ENCODE measurements around the gene ANKRD9. TPM values are rescaled to one million over a fixed set of nuclear protein-coding genes. Genes with fewer than 3 reads are reported as not detected.
"Not testable (repeated sequence)": the region's sequence is repeated elsewhere in the genome, so short reads cannot be mapped to it uniquely, and the experiment has no call there.

Gene ANKRD9
- polyA plus RNA-seq (2013, experiment 1 of 2) = 15.6 TPM
- 17.9 TPM for polyA plus RNA-seq (2013, experiment 2 of 2)

- H3K4me3 ChIP-seq (ENCODE audit: low read length) = peak within 1 kb of the TSS; percentile 73
- peak within 1 kb of the TSS; percentile 69 for H3K9ac ChIP-seq (ENCODE audit: low read depth, low read length)
- H3K36me3 ChIP-seq (ENCODE audit: insufficient read depth, low read length) = peaks cover 6% of the 10 kb centered on the region; the same call in 1 of the 2 replicates
- H3K27ac ChIP-seq (ENCODE audit: low read depth, low read length) = peak within 1 kb of the TSS; percentile 54; the same call in 1 of the 2 replicates
- no peaks in the 10 kb centered on the region for H3K27me3 ChIP-seq (ENCODE audit: insufficient read depth, low read length)
- 1% methylated on average over 91 of the region's 91 CpGs for WGBS
- no peaks in the 10 kb centered on the region for H3K4me1 ChIP-seq (ENCODE audit: insufficient read depth, low read length)
- no peaks in the 10 kb centered on the region for H3K9me3 ChIP-seq (ENCODE audit: insufficient read depth, low read depth, low read length)
Measured at GRCh38 chr14:102509746-102510615, at the start of gene ANKRD9. TSS of gene ANKRD9 (minus strand) at chr14:102509776. CDS start at chr14:102507889, 1,887 bp downstream.

GRCh38 chr14:102558556-102558955 lies 49.0 kb upstream of the ANKRD9 start:
- no peak overlapping the region for H3K27ac ChIP-seq (ENCODE audit: low read depth, low read length)
- 0 out of 2 replicates have a peak, but pooled peaks cover 4% of the 10 kb centered on the region for H3K4me1 ChIP-seq (ENCODE audit: insufficient read depth, low read length)
- H3K9me3 ChIP-seq (ENCODE audit: insufficient read depth, low read depth, low read length) = no peaks in the 10 kb centered on the region
- H3K9ac ChIP-seq (ENCODE audit: low read depth, low read length) = no peak overlapping the region
- no peaks in the 10 kb centered on the region for H3K27me3 ChIP-seq (ENCODE audit: insufficient read depth, low read length)
- no peaks in the 10 kb centered on the region for H3K36me3 ChIP-seq (ENCODE audit: insufficient read depth, low read length)
- WGBS = 82% methylated on average over 4 of the region's 4 CpGs
- H3K4me3 ChIP-seq (ENCODE audit: low read length) = no peak overlapping the region

GRCh38 chr14:102557434-102558226 lies 48.1 kb upstream of the ANKRD9 start:
- no peak overlapping the region for H3K9ac ChIP-seq (ENCODE audit: low read depth, low read length)

GRCh38 chr14:102556098-102556677 lies 46.6 kb upstream of the ANKRD9 start:
- Histone ChIP-seq H3K4me1 (ENCODE audit: insufficient read depth, low read length) (0 out of 2 replicates have a peak, but pooled peaks cover 4% of the 10 kb centered on the region), H3K27me3 (ENCODE audit: insufficient read depth, low read length) (no peaks in the 10 kb centered on the region), H3K9ac (ENCODE audit: low read depth, low read length) (no peak overlapping the region), H3K27ac (ENCODE audit: low read depth, low read length) (no peak overlapping the region), H3K36me3 (ENCODE audit: insufficient read depth, low read length) (no peaks in the 10 kb centered on the region), H3K4me3 (ENCODE audit: low read length) (no peak overlapping the region), H3K9me3 (ENCODE audit: insufficient read depth, low read depth, low read length) (no peaks in the 10 kb centered on the region)
- 94% methylated on average over 14 of the region's 14 CpGs for WGBS

More at GRCh38 chr14:102557434-102558226, 48.1 kb upstream of the ANKRD9 start:
- Histone ChIP-seq H3K9me3 (ENCODE audit: insufficient read depth, low read depth, low read length) (no peaks in the 10 kb centered on the region), H3K4me1 (ENCODE audit: insufficient read depth, low read length) (0 out of 2 replicates have a peak, but pooled peaks cover 4% of the 10 kb centered on the region), H3K27me3 (ENCODE audit: insufficient read depth, low read length) (no peaks in the 10 kb centered on the region), H3K4me3 (ENCODE audit: low read length) (no peak overlapping the region), H3K36me3 (ENCODE audit: insufficient read depth, low read length) (no peaks in the 10 kb centered on the region), H3K27ac (ENCODE audit: low read depth, low read length) (no peak overlapping the region)
- 91% methylated on average over 12 of the region's 12 CpGs for WGBS

GRCh38 chr14:102554821-102555819 lies 45.5 kb upstream of the ANKRD9 start:
- Histone ChIP-seq H3K9me3 (ENCODE audit: insufficient read depth, low read depth, low read length) (no peaks in the 10 kb centered on the region), H3K27me3 (ENCODE audit: insufficient read depth, low read length) (no peaks in the 10 kb centered on the region), H3K36me3 (ENCODE audit: insufficient read depth, low read length) (no peaks in the 10 kb centered on the region), H3K9ac (ENCODE audit: low read depth, low read length) (peak overlapping the region; percentile 93), H3K27ac (ENCODE audit: low read depth, low read length) (peak overlapping the region; percentile 68), H3K4me1 (ENCODE audit: insufficient read depth, low read length) (0 out of 2 replicates have a peak, but pooled peaks cover 4% of the 10 kb centered on the region), H3K4me3 (ENCODE audit: low read length) (peak overlapping the region; percentile 74)
- 7% methylated on average over 94 of the region's 94 CpGs for WGBS

GRCh38 chr14:102551995-102552705 lies 42.6 kb upstream of the ANKRD9 start:
- Histone ChIP-seq H3K9ac (ENCODE audit: low read depth, low read length) (no peak overlapping the region), H3K27me3 (ENCODE audit: insufficient read depth, low read length) (no peaks in the 10 kb centered on the region), H3K4me1 (ENCODE audit: insufficient read depth, low read length) (0 out of 2 replicates have a peak, but pooled peaks cover 4% of the 10 kb centered on the region), H3K4me3 (ENCODE audit: low read length) (no peak overlapping the region), H3K36me3 (ENCODE audit: insufficient read depth, low read length) (no peaks in the 10 kb centered on the region), H3K27ac (ENCODE audit: low read depth, low read length) (no peak overlapping the region), H3K9me3 (ENCODE audit: insufficient read depth, low read depth, low read length) (no peaks in the 10 kb centered on the region)
- 76% methylated on average over 14 of the region's 14 CpGs for WGBS

GRCh38 chr14:102550927-102551401 lies 41.4 kb upstream of the ANKRD9 start:
- not testable (repeated sequence) for H3K27me3 ChIP-seq (ENCODE audit: insufficient read depth, low read length); H3K27ac ChIP-seq (ENCODE audit: low read depth, low read length); H3K4me3 ChIP-seq (ENCODE audit: low read length); H3K36me3 ChIP-seq (ENCODE audit: insufficient read depth, low read length); H3K9ac ChIP-seq (ENCODE audit: low read depth, low read length); H3K4me1 ChIP-seq (ENCODE audit: insufficient read depth, low read length); H3K9me3 ChIP-seq (ENCODE audit: insufficient read depth, low read depth, low read length)
- 74% methylated on average over 2 of the region's 3 CpGs for WGBS

GRCh38 chr14:102548616-102549240 lies 39.2 kb upstream of the ANKRD9 start:
- H3K4me1 ChIP-seq (ENCODE audit: insufficient read depth, low read length) = peaks cover 5% of the 10 kb centered on the region; the same call in 1 of the 2 replicates
- H3K4me3 ChIP-seq (ENCODE audit: low read length) = no peak overlapping the region
- no peak overlapping the region for H3K9ac ChIP-seq (ENCODE audit: low read depth, low read length)
- 83% methylated on average over 3 of the region's 3 CpGs for WGBS
- H3K36me3 ChIP-seq (ENCODE audit: insufficient read depth, low read length) = no peaks in the 10 kb centered on the region
- peaks cover 22% of the 10 kb centered on the region for H3K27me3 ChIP-seq (ENCODE audit: insufficient read depth, low read length)
- no peaks in the 10 kb centered on the region for H3K9me3 ChIP-seq (ENCODE audit: insufficient read depth, low read depth, low read length)
- no peak overlapping the region for H3K27ac ChIP-seq (ENCODE audit: low read depth, low read length)

GRCh38 chr14:102545461-102546265 lies 36.1 kb upstream of the ANKRD9 start:
- H3K9ac ChIP-seq (ENCODE audit: low read depth, low read length) = peak overlapping the region; percentile 61
- 19% methylated on average over 29 of the region's 29 CpGs for WGBS
- no peaks in the 10 kb centered on the region for H3K36me3 ChIP-seq (ENCODE audit: insufficient read depth, low read length)
- peaks cover 22% of the 10 kb centered on the region for H3K27me3 ChIP-seq (ENCODE audit: insufficient read depth, low read length)
- peak overlapping the region; percentile 87 for H3K27ac ChIP-seq (ENCODE audit: low read depth, low read length)
- no peaks in the 10 kb centered on the region for H3K9me3 ChIP-seq (ENCODE audit: insufficient read depth, low read depth, low read length)
- peak overlapping the region; percentile 29 for H3K4me3 ChIP-seq (ENCODE audit: low read length)
- H3K4me1 ChIP-seq (ENCODE audit: insufficient read depth, low read length) = peaks cover 5% of the 10 kb centered on the region

Measured in HUES64 (cell line).